SU-DHL-6 (cell line): ENCODE measurements around the gene GNAI1.

Experiments used
- H2AFZ ChIP-seq: fragments of 200-600 bp; sonication (generic); 2 replicates; pipeline ENCODE4 v1.6.1; 2014; ENCODE audit warnings: low read depth, mild to moderate bottlenecking, moderate library complexity, mixed read lengths, antibody characterized with exemption, low read length; ENCODE audit not compliant: severe bottlenecking
- H3F3A ChIP-seq: fragments of 200-600 bp; shearing (Covaris generic); 2 replicates; pipeline ENCODE4 v1.6.0; 2016; ENCODE audit warnings: antibody characterized with exemption, mild to moderate bottlenecking; ENCODE audit not compliant: insufficient read depth
- H3K27ac ChIP-seq: fragments of 200-600 bp; sonication (generic); 2 replicates; pipeline ENCODE4 v1.5.1; 2016; ENCODE audit warnings: low read depth, mild to moderate bottlenecking, low read length, moderate library complexity, mixed read lengths
- H3K27me3 ChIP-seq: fragments of 200-600 bp; sonication (generic), shearing (Covaris generic); 2 replicates; pipeline ENCODE4 v1.6.0; 2014; ENCODE audit warnings: mild to moderate bottlenecking, low read length
- H3K36me3 ChIP-seq: fragments of 200-600 bp; sonication (generic); 2 replicates; pipeline ENCODE4 v1.6.1; 2014; ENCODE audit warnings: mild to moderate bottlenecking, low read length, mixed read lengths
- H3K4me2 ChIP-seq: fragments of 300-600, 200-600 bp; shearing (Covaris generic), sonication (generic); 2 replicates; pipeline ENCODE4 v1.6.0; 2014; ENCODE audit warnings: low read length, low read depth, mild to moderate bottlenecking; ENCODE audit not compliant: poor library complexity, severe bottlenecking
- H3K4me3 ChIP-seq: fragments of 200-600 bp; sonication (generic); 2 replicates; pipeline ENCODE4 v1.5.1; 2014; ENCODE audit warnings: antibody characterized with exemption, low read length, mild to moderate bottlenecking, mixed read lengths; ENCODE audit not compliant: insufficient read depth, poor library complexity, severe bottlenecking
- H3K79me2 ChIP-seq: fragments of 200-600 bp; sonication (generic); 2 replicates; pipeline ENCODE4 v1.6.1; 2014; ENCODE audit warnings: mild to moderate bottlenecking, low read length, moderate library complexity; ENCODE audit not compliant: insufficient read depth
- H3K9ac ChIP-seq: fragments of 200-600 bp; sonication (generic); 2 replicates; pipeline ENCODE4 v1.7.0; 2014; ENCODE audit warnings: mild to moderate bottlenecking, low read length
- H3K9me2 ChIP-seq: fragments of 200-600 bp; sonication (generic); replicated peaks from 2 replicates; pipeline ENCODE4 v1.6.1; 2014; ENCODE audit warnings: low read length; ENCODE audit not compliant: insufficient read depth
- H3K9me3 ChIP-seq: fragments of 200-600 bp; sonication (generic); 2 replicates; pipeline ENCODE4 v1.6.1; 2014; ENCODE audit warnings: low read length, mixed read lengths; ENCODE audit not compliant: insufficient read depth
- H4K20me1 ChIP-seq: fragments of 200-600 bp; sonication (generic); 2 replicates; pipeline ENCODE4 v1.6.1; 2014; ENCODE audit warnings: low read depth, mild to moderate bottlenecking, antibody characterized with exemption, low read length, moderate library complexity, mixed read lengths
- EZH2phosphoT487 ChIP-seq: fragments of 200-600 bp; sonication (generic), shearing (Covaris generic); conservative IDR thresholded peaks from 2 replicates; pipeline ENCODE4 v1.6.1; 2018; ENCODE audit warnings: mild to moderate bottlenecking, antibody characterized with exemption, low read length, moderate library complexity, mixed read lengths
- TF ChIP-seq, protein P1 (sequence below): fragments of 200-600 bp; sonication (generic); IDR thresholded peaks from one replicate; pipeline ENCODE4 v1.5.1; 2017; ENCODE audit warnings: antibody characterized with exemption, mild to moderate bottlenecking, low read length, moderate library complexity; ENCODE audit not compliant: insufficient read depth, poor library complexity, severe bottlenecking

GNAI1 gene

DNA sequence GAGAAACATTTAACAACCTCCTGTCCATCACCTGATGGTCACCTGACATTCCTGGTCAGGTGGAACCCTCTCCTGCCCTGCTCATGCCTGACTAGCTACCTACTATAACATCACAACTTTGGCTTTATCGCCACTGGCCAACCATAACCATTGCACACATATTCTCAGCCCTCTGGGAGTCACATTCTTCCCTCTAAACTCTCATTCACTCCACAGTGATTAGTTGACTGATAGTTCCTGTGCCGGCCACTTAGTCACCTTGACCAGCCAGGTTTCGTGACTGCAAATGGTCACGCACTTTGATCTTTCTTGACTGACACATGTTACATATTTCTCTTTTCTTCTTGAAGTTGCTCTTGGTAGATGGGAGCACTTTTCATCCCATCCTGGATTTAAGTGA lies 50.1 kb downstream of the GNAI1 start:
- no peak overlapping the region for H2AFZ ChIP-seq
- no peaks in the 10 kb centered on the region for H3F3A ChIP-seq
- TF ChIP-seq, protein P1, sequence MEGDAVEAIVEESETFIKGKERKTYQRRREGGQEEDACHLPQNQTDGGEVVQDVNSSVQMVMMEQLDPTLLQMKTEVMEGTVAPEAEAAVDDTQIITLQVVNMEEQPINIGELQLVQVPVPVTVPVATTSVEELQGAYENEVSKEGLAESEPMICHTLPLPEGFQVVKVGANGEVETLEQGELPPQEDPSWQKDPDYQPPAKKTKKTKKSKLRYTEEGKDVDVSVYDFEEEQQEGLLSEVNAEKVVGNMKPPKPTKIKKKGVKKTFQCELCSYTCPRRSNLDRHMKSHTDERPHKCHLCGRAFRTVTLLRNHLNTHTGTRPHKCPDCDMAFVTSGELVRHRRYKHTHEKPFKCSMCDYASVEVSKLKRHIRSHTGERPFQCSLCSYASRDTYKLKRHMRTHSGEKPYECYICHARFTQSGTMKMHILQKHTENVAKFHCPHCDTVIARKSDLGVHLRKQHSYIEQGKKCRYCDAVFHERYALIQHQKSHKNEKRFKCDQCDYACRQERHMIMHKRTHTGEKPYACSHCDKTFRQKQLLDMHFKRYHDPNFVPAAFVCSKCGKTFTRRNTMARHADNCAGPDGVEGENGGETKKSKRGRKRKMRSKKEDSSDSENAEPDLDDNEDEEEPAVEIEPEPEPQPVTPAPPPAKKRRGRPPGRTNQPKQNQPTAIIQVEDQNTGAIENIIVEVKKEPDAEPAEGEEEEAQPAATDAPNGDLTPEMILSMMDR: no peak
- TF ChIP-seq EZH2phosphoT487: no peak
- no peak overlapping the region for H3K27ac ChIP-seq
- no peak overlapping the region for H3K4me3 ChIP-seq
- no peak overlapping the region for H3K4me2 ChIP-seq
- H3K79me2 ChIP-seq: no peaks in the 10 kb centered on the region
- no peaks in the 10 kb centered on the region for H3K27me3 ChIP-seq
- no peak overlapping the region for H3K9ac ChIP-seq
- no peaks in the 10 kb centered on the region for H3K9me2 ChIP-seq
- H3K9me3 ChIP-seq: no peaks in the 10 kb centered on the region
- H4K20me1 ChIP-seq: no peaks in the 10 kb centered on the region
- no peaks in the 10 kb centered on the region for H3K36me3 ChIP-seq

DNA sequence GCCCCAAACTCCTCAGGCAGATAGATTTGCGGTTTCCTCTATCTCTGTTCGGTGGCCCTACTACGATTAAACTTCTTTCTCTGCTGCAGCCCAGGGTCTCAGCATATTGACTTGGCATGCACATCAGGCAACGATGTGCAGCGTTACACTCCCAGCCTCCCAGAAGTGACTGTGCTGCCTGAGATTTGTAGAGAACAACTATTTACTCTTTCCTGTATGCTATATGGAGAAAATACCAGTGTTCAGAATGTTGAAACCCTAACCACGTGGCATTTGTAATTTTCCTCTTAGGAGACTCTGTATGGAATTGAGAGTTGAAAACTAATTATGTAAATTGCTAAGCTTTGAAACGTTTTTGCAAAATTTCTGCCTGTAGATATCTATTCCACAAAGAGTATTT lies 50.9 kb downstream of the GNAI1 start:
- Histone ChIP-seq H3K27me3 (no peaks in the 10 kb centered on the region), H3K9me3 (no peaks in the 10 kb centered on the region), H3K4me3 (no peak overlapping the region), H3K9me2 (no peaks in the 10 kb centered on the region), H3K4me2 (no peak overlapping the region), H4K20me1 (no peaks in the 10 kb centered on the region), H3K36me3 (no peaks in the 10 kb centered on the region), H3K27ac (no peak overlapping the region), H3K9ac (no peak overlapping the region), H2AFZ (no peak overlapping the region), H3F3A (no peaks in the 10 kb centered on the region), H3K79me2 (no peaks in the 10 kb centered on the region)
- TF ChIP-seq, protein P1: no peak
- TF ChIP-seq EZH2phosphoT487: no peak

DNA sequence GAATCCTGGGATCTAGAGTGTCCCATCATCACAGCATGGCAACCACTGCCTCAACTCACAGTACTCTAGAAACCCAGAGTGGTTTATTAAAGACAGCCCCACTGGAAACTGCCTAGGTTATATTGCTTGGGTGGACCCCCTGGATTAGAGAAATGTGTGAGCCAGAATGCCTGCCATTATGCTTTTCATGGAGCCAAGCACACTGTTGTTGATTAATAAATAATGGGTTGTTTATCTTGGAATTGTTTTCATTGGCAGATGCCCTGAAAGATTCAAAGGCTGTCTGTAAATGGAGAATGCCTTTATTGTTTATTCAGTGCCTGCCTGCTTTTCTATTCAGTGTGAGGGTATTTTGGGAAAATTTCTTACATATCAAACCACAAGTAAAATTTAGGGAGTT lies 52.1 kb downstream of the GNAI1 start:
- Histone ChIP-seq H3K4me2 (no peak overlapping the region), H3K9me3 (no peaks in the 10 kb centered on the region), H3K79me2 (no peaks in the 10 kb centered on the region), H3K27me3 (no peaks in the 10 kb centered on the region), H3K9me2 (no peaks in the 10 kb centered on the region), H3K4me3 (no peak overlapping the region), H3K27ac (no peak overlapping the region), H3K9ac (no peak overlapping the region), H2AFZ (no peak overlapping the region), H4K20me1 (no peaks in the 10 kb centered on the region), H3K36me3 (no peaks in the 10 kb centered on the region), H3F3A (no peaks in the 10 kb centered on the region)
- TF ChIP-seq, protein P1: no peak
- no peak for TF ChIP-seq EZH2phosphoT487

DNA sequence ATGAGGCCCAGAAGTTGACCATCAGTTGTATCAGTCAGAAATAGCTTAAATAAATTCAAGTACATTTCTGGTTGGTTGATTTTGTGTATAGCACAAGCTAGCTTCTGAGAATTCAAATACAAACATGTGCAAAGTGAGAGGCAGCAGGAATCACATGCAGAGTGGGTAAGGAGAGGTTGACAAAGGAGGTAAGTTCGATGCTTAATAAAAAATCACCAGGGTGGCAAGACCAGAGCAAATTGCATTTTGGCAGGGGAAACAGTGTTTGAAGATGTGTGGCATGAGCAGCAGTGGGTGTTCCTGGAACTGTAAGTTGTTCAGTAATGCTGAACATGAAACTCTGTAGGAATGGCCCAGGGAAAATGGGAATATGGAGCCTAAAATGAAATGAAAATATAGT lies 52.6 kb downstream of the GNAI1 start:
- H3K9me3 ChIP-seq: no peaks in the 10 kb centered on the region
- no peaks in the 10 kb centered on the region for H3K27me3 ChIP-seq
- TF ChIP-seq, protein P1: no peak
- no peak for TF ChIP-seq EZH2phosphoT487
- no peak overlapping the region for H3K4me2 ChIP-seq
- H4K20me1 ChIP-seq: no peaks in the 10 kb centered on the region
- no peak overlapping the region for H3K4me3 ChIP-seq
- no peaks in the 10 kb centered on the region for H3K79me2 ChIP-seq
- no peak overlapping the region for H3K9ac ChIP-seq
- H3K36me3 ChIP-seq: no peaks in the 10 kb centered on the region
- H3K9me2 ChIP-seq: no peaks in the 10 kb centered on the region
- no peaks in the 10 kb centered on the region for H3F3A ChIP-seq
- no peak overlapping the region for H2AFZ ChIP-seq
- no peak overlapping the region for H3K27ac ChIP-seq
